HCT116 (cell line): ENCODE measurements around the gene IRF8. TPM values are rescaled to one million over a fixed set of nuclear protein-coding genes. Genes with fewer than 3 reads are reported as not detected.

ENCODE experiments used
- ATAC-seq: fragments of 200-7000 bp; cut with Tn5 transposase; 2 replicates; pipeline ENCODE4 v1.9.1; 2020; ENCODE audit warnings: mild to moderate bottlenecking, moderate library complexity
- BruUV-seq: library from RNA; stranded (reverse); fragments of 400-500 nt; replicated peaks from 2 replicates; lab custom pipeline; 2021; lab: Mats Ljungman, UMichigan
- CTCF ChIA-PET: fragments of 300-600 bp; sonication (Branson Sonifier 250); formaldehyde crosslinking; loops from one replicate; lab custom pipeline; 2021; ENCODE audit warnings: antibody characterized with exemption; lab: Charles Lee
- POLR2A ChIA-PET: fragments of 300-600, 350-600 bp; sonication (Branson Sonifier 250); formaldehyde crosslinking; loops from one replicate; lab custom pipeline; 2021; ENCODE audit warnings: antibody characterized with exemption; lab: Charles Lee
- RAD21 ChIA-PET, 2 experiments: fragments of 300-600 bp; sonication (Branson Sonifier 250); formaldehyde crosslinking; loops; one replicate each; lab custom pipeline; 2023; ENCODE audit warnings: low total read pairs in 2 of 2; ENCODE audit not compliant: uncharacterized antibody in 2 of 2, unreplicated experiment in 2 of 2, low non-redundant PET in 1 of 2; lab: Charles Lee
- DNase-seq: peaks from one replicate; pipeline ENCODE4 v3.0.0-alpha.2; 2010; ENCODE audit warnings: low read depth, low spot score
- H2AFZ ChIP-seq: fragments of 200-600 bp; shearing (Covaris generic), sonication (generic); 2 replicates; pipeline ENCODE4 v1.6.1; 2017; ENCODE audit warnings: low read depth, mixed run types, mixed read lengths, antibody characterized with exemption, low read length; ENCODE audit not compliant: poor library complexity, severe bottlenecking
- H3K27ac ChIP-seq: 2 replicates; pipeline ENCODE4 v1.5.1; 2012; ENCODE audit warnings: low read depth, low read length
- H3K27me3 ChIP-seq: fragments of 200-600 bp; sonication (generic); 2 replicates; pipeline ENCODE4 v1.6.1; 2016; ENCODE audit warnings: mixed run types, low read length, mixed read lengths; ENCODE audit not compliant: insufficient read depth
- H3K36me3 ChIP-seq, 2 experiments: fragments of 200-500 bp in 1 of 2; fragments of 200-600 bp in 1 of 2; sonication (Bioruptor generic) in 1 of 2; sonication (generic) in 1 of 2; 2 replicates each; pipeline versions ENCODE4 v1.5.1 to v1.6.1; 2014 to 2016; ENCODE audit warnings: low read length in 2 of 2, inconsistent platforms in 1 of 2, mixed read lengths in 1 of 2, mixed run types in 1 of 2; ENCODE audit not compliant: insufficient read depth in 2 of 2, control insufficient read depth in 1 of 2
- H3K4me1 ChIP-seq, 2 experiments: fragments of 200-600 bp in 1 of 2; sonication (generic) in 1 of 2; 2 replicates each; pipeline versions ENCODE4 v1.5.1 to v1.6.1; 2012 to 2017; ENCODE audit warnings: low read length in 2 of 2, inconsistent platforms in 1 of 2, mild to moderate bottlenecking in 1 of 2, mixed read lengths in 1 of 2, mixed run types in 1 of 2, moderate library complexity in 1 of 2; ENCODE audit not compliant: insufficient read depth in 2 of 2, control insufficient read depth in 1 of 2
- H3K4me2 ChIP-seq: fragments of 200-600 bp; sonication (generic); 2 replicates; pipeline ENCODE4 v1.6.1; 2017; ENCODE audit warnings: mixed run types, low read length, mixed read lengths
- H3K4me3 ChIP-seq, 2 experiments: fragments of 200-600 bp in 1 of 2; sonication (generic) in 1 of 2; replicated peaks in 1 of 2; 2 replicates each; pipeline ENCODE4 v1.5.1; 2011 to 2016; ENCODE audit warnings: low read length in 2 of 2, control low read depth in 1 of 2, low read depth in 1 of 2, mild to moderate bottlenecking in 1 of 2, mixed read lengths in 1 of 2, mixed run types in 1 of 2
- H3K79me2 ChIP-seq: fragments of 200-600 bp; sonication (generic); 2 replicates; pipeline ENCODE4 v1.6.1; 2017; ENCODE audit warnings: mild to moderate bottlenecking, mixed run types, low read length, moderate library complexity, mixed read lengths; ENCODE audit not compliant: insufficient read depth
- H3K9ac ChIP-seq: fragments of 200-600 bp; sonication (generic); 2 replicates; pipeline ENCODE4 v1.6.1; 2016; ENCODE audit warnings: low read length, mixed read lengths
- H3K9me2 ChIP-seq: fragments of 200-600 bp; sonication (generic), shearing (Covaris generic); 2 replicates; pipeline ENCODE4 v1.6.1; 2017; ENCODE audit warnings: mixed run types, mild to moderate bottlenecking, moderate library complexity; ENCODE audit not compliant: insufficient read depth
- H3K9me3 ChIP-seq, 2 experiments: fragments of 200-500 bp in 1 of 2; fragments of 200-600 bp in 1 of 2; sonication (Bioruptor generic) in 1 of 2; sonication (generic) in 1 of 2; 2 replicates each; pipeline ENCODE4 v1.6.1; 2014 to 2017; ENCODE audit warnings: low read length in 2 of 2, mixed read lengths in 2 of 2, inconsistent platforms in 1 of 2, low read depth in 1 of 2, mild to moderate bottlenecking in 1 of 2, mixed run types in 1 of 2, moderate library complexity in 1 of 2; ENCODE audit not compliant: control insufficient read depth in 1 of 2, insufficient read depth in 1 of 2
- H4K20me1 ChIP-seq: fragments of 200-600 bp; sonication (generic), shearing (Covaris generic); 2 replicates; pipeline ENCODE4 v1.6.1; 2017; ENCODE audit warnings: mixed run types, mild to moderate bottlenecking, moderate library complexity; ENCODE audit not compliant: insufficient read depth
- CEBPB ChIP-seq: IDR thresholded peaks from 2 replicates; pipeline ENCODE4 v1.6.1; 2012; ENCODE audit warnings: low read depth
- CTCF ChIP-seq, 3 experiments: fragments of 200-600 bp in 1 of 3; sonication (generic) in 1 of 3; IDR thresholded peaks in 2 of 3; conservative IDR thresholded peaks in 1 of 3; 2 replicates each; pipeline ENCODE4 v1.5.1; 2012 to 2017; ENCODE audit warnings: low read depth in 2 of 3, low read length in 2 of 3, antibody characterized with exemption in 1 of 3, borderline replicate concordance in 1 of 3, control low read depth in 1 of 3, mild to moderate bottlenecking in 1 of 3, mixed read lengths in 1 of 3, mixed run types in 1 of 3, moderate library complexity in 1 of 3; ENCODE audit not compliant: insufficient read depth in 1 of 3
- SP1 ChIP-seq: IDR thresholded peaks from 2 replicates; pipeline ENCODE4 v1.6.1; 2012; ENCODE audit warnings: low read depth
- ZFX ChIP-seq: fragments of 450-650 bp; IDR thresholded peaks from 2 replicates; pipeline ENCODE4 v1.6.1; 2017
- intact Hi-C: fragments of 100-400 bp; cut with micrococcal nuclease; formaldehyde crosslinking; loops from 2 replicates; pipeline ENCODE4 v1.10.0; 2022
- total RNA-seq: library from RNA; stranded (reverse); gene quantifications from one replicate; pipeline ENCODE4 v1.2.1, GENCODE V29; 2021; ENCODE audit not compliant: unreplicated experiment
- TF ChIP-seq, protein P1 (sequence below): IDR thresholded peaks from 2 replicates; pipeline ENCODE4 v1.6.1; 2012

Gene IRF8
- total RNA-seq, 1 experiment from 2014 or later = 0.61 TPM

DNA sequence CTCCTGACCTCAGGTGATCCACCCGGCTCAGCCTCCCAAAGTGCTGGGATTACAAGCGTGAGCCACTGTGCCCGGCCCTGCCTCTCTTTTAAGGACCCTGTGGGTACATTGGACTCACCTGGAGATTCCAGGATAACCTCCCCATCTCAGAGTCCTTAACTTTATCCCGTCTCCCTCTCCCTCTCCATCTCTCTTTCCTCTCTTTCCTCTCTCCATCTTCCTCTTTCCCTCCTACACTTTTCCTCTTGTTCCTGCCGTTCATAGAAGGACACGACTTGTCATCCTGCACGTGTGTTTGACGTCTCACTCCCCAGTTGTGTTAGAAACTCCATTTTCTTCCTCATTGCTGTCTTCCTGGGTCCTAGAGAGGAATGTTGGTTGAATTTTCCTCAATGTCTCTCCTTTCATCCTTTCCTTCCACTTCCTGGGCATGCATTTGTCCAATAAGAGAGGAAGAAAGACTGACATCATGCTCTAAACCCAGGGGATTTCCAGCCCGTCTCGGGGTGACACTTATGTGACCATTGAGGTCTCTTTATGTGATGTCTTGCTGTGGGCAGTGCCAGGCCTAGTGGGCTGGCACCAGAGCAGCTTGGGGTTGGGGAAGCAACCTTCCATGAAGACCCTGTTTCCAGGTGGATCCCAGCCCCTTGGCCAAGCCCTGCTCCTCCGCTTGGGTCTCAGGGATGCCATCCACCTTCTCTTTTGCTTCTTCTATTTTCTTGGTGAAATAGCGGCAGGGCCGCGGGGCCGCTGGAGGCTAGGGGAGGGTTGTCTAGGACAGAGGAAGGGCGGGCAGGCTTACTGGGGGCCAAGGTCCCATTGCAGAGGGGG is 39.8 kb upstream of the IRF8 start:
- Histone ChIP-seq H3K9ac (no peak overlapping the region), H3K4me2 (no peak overlapping the region), H3K9me3 (peaks cover 0 to 7% of the 10 kb centered on the region in 2 experiments; a peak in 1 of 4 replicates), H3K4me3 (no peak overlapping the region), H4K20me1 (no peaks in the 10 kb centered on the region), H3K9me2 (no peaks in the 10 kb centered on the region)
- ChIA-PET POLR2A (no interaction called here), CTCF (no interaction called here)
- no peak for DNase-seq
- no TSS peak for BruUV-seq
- TF ChIP-seq SP1 (no peak), CTCF (IDR thresholded peaks at IDR 0.05 in 2 of 3, conservative IDR thresholded peaks at IDR 0.05 in 1 of 3; ENCODE audit: borderline replicate concordance in 1 of 3, insufficient read depth in 1 of 3, low read depth in 2 of 3, low read length in 2 of 3) (no peak), ZFX (no peak)
- TF ChIP-seq, all 23 proteins: peak for 0
- no peaks in the 10 kb centered on the region for H3K79me2 ChIP-seq
- H3K4me1 ChIP-seq = no peaks in the 10 kb centered on the region
- peaks cover 18% of the 10 kb centered on the region for H3K27me3 ChIP-seq
- H3K27ac ChIP-seq = no peak overlapping the region
- peak; percentile 4; the same call in 1 of the 2 replicates for ATAC-seq
- H3K36me3 ChIP-seq = no peaks in the 10 kb centered on the region
- no peak overlapping the region for H2AFZ ChIP-seq
- intact Hi-C loops = no loop called here
- RAD21 ChIA-PET = no interaction called here

DNA sequence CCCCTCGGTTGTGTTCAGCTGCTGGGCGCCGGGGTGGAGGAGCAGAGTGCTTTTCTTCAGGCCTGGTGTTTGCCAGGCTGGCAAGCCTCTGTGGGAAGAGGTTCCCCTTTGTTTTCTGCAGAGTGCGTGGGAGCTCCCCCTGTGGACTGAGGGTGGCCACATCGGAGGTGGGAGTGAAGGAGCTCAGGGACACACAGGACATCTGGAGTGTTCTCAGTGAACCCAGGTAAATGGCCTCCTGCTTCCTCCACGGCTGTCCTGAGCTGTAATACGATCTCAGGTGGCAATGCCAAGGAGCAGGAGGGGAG is 39.2 kb upstream of the IRF8 start:
- intact Hi-C loops = no loop called here
- TF ChIP-seq, protein P1, sequence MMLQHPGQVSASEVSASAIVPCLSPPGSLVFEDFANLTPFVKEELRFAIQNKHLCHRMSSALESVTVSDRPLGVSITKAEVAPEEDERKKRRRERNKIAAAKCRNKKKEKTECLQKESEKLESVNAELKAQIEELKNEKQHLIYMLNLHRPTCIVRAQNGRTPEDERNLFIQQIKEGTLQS = no peak
- TF ChIP-seq CTCF (IDR thresholded peaks at IDR 0.05 in 2 of 3, conservative IDR thresholded peaks at IDR 0.05 in 1 of 3; ENCODE audit: borderline replicate concordance in 1 of 3, insufficient read depth in 1 of 3, low read depth in 2 of 3, low read length in 2 of 3) (0 out of 6 replicates have a peak, but pooled peaks of 1 of the 3 experiments have one; percentile 2), CEBPB (no peak)
- H3K27ac ChIP-seq = no peak overlapping the region; the same call in 1 of the 2 replicates
- ATAC-seq = peak; percentile 49
- H3K9ac ChIP-seq = no peak overlapping the region
- POLR2A ChIA-PET = no interaction called here
- no peak for DNase-seq
- no peaks in the 10 kb centered on the region for H3K4me1 ChIP-seq
- H3K9me3 ChIP-seq = peaks cover 0 to 4% of the 10 kb centered on the region in 2 experiments; a peak in 2 of 4 replicates
- H4K20me1 ChIP-seq = no peaks in the 10 kb centered on the region
- no peak overlapping the region for H3K4me3 ChIP-seq
- no TSS peak for BruUV-seq
- H3K9me2 ChIP-seq = no peaks in the 10 kb centered on the region
- CTCF ChIA-PET = no interaction called here
- H3K79me2 ChIP-seq = no peaks in the 10 kb centered on the region
- peaks cover 18% of the 10 kb centered on the region for H3K27me3 ChIP-seq
- RAD21 ChIA-PET = no interaction called here
- no peak overlapping the region for H3K4me2 ChIP-seq
- no peaks in the 10 kb centered on the region for H3K36me3 ChIP-seq
- H2AFZ ChIP-seq = no peak overlapping the region
